ENCODE results near the gene CFAP210.
A peak's percentile ranks its signal among the peaks of the same experiment; 100 is the strongest.

CFAP210 gene

GRCh38 chr2:169683425-169684134 lies 10.6 kb downstream of the CFAP210 start:
- no peak for DNase-seq (ENCODE audit: low spot score)

GRCh38 chr2:169683054-169683424 lies 11.2 kb downstream of the CFAP210 start:
- TF ChIP-seq CTCF (IDR thresholded peaks at IDR 0.05; ENCODE audit: extremely low read depth, missing control alignments): no peak
- DNase-seq (ENCODE audit: low spot score): no peak

More at GRCh38 chr2:169683425-169684134, 10.6 kb downstream of the CFAP210 start:
- TF ChIP-seq CTCF (IDR thresholded peaks at IDR 0.05; ENCODE audit: extremely low read depth, missing control alignments): no peak

DNA sequence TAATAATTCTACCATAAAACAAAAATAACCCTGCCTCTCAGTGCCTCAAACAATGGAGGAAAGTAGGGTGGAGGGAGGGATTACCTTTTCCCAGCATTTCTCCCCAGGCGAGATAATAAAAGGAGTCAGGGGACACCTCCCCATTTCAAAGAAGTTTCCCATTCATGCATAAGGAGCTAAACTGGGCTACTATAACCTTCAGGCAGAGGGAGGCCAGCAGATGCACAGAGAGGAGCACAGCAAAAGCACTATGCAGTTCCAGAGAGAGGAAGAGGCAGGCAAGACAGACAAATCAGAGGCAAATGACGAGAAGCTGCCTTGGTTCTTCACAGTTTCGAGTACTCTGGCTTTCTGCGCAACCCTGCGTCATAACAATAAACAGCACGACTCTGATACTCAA lies 17.4 kb downstream of the CFAP210 start:
- TF ChIP-seq CTCF (IDR thresholded peaks at IDR 0.05; ENCODE audit: extremely low read depth, missing control alignments): no peak
- DNase-seq (ENCODE audit: low spot score): no peak

GRCh38 chr2:169676357-169676756 lies 17.8 kb downstream of the CFAP210 start:
- TF ChIP-seq CTCF (IDR thresholded peaks at IDR 0.05; ENCODE audit: extremely low read depth, missing control alignments): peak; percentile 5
- no peak for DNase-seq (ENCODE audit: low spot score)

GRCh38 chr2:169673921-169674320 lies 20.3 kb downstream of the CFAP210 start:
- DNase-seq (ENCODE audit: low spot score): no peak
- TF ChIP-seq CTCF (IDR thresholded peaks at IDR 0.05; ENCODE audit: extremely low read depth, missing control alignments): no peak

DNA sequence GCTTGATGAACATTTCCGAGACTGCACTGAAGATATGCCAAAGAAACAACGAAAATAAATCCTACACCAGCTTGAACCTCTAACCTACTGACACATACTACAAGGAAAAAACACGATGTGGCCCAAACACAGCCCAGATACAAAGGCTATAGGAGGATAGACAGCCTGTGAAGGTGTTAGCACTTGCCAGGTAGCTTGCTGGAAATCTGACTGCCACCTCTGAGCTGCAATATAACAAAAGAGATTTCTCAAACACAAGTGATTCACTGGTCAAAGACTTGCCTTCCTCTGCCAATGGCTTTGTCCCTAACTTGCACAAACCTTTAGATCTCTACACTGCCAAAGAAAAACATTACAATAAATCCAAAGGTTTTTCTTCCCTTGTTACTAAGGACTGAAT lies 21.1 kb downstream of the CFAP210 start:
- no peak for TF ChIP-seq CTCF (IDR thresholded peaks at IDR 0.05; ENCODE audit: extremely low read depth, missing control alignments)
- no peak for DNase-seq (ENCODE audit: low spot score)

GRCh38 chr2:169672406-169672805 lies 21.8 kb downstream of the CFAP210 start:
- no peak for TF ChIP-seq CTCF (IDR thresholded peaks at IDR 0.05; ENCODE audit: extremely low read depth, missing control alignments)
- no peak for DNase-seq (ENCODE audit: low spot score)

All from GM20000 (cell line).